HepG2 (cell line): Measurements from ENCODE around the gene PPRC1. TPM values are rescaled to one million over a fixed set of nuclear protein-coding genes. Genes with fewer than 3 reads are reported as not detected.

Experiments
- BCL6 ChIP-seq: IDR thresholded peaks from 2 replicates; pipeline ENCODE4 v1.6.1; 2016; ENCODE audit warnings: missing genetic modification reagents, missing compliant biosample characterization
- CHD4 ChIP-seq: fragments of 200-600 bp; sonication (generic); IDR thresholded peaks from 2 replicates; pipeline ENCODE4 v1.7.0; 2017; ENCODE audit warnings: mild to moderate bottlenecking, low read length, borderline replicate concordance
- MEIS1 ChIP-seq: sonication (generic); formaldehyde crosslinking; IDR thresholded peaks from 2 replicates; pipeline ENCODE4 v1.9.0; 2021; ENCODE audit warnings: mild to moderate bottlenecking, missing genetic modification reagents, moderate library complexity, borderline replicate concordance
- NFAT5 ChIP-seq: sonication (generic); formaldehyde crosslinking; IDR thresholded peaks from 2 replicates; pipeline ENCODE4 v1.4.0; 2020; ENCODE audit warnings: missing genetic modification reagents
- PITX1 ChIP-seq: sonication (generic); formaldehyde crosslinking; IDR thresholded peaks from 2 replicates; pipeline ENCODE4 v1.5.1; 2020; ENCODE audit warnings: mild to moderate bottlenecking, missing genetic modification reagents
- PREB ChIP-seq: sonication (generic); formaldehyde crosslinking; IDR thresholded peaks from 2 replicates; pipeline ENCODE4 v1.4.0; 2020; ENCODE audit warnings: missing genetic modification reagents
- RBAK ChIP-seq: sonication (generic); formaldehyde crosslinking; IDR thresholded peaks from 2 replicates; pipeline ENCODE4 v1.5.1; 2020; ENCODE audit warnings: mild to moderate bottlenecking, missing genetic modification reagents
- TRAFD1 ChIP-seq: sonication (generic); formaldehyde crosslinking; IDR thresholded peaks from 2 replicates; pipeline ENCODE4 v1.5.1; 2020; ENCODE audit warnings: missing genetic modification reagents, mild to moderate bottlenecking, borderline replicate concordance
- polyA plus RNA-seq, 8 experiments: library from polyadenylated mRNA; depleted of rRNA in 3 of 8; stranded (reverse) in 7 of 8; unstranded in 1 of 8; fragments of >200 nt; fragmentation: Illumina TruSeq in 4 of 8; extraction: Trizol in 4 of 8; gene quantifications; 2 replicates each; pipeline versions ENCODE4 v1.2.1 to v1.2.3, GENCODE V29; 2011 to 2016; ENCODE audit warnings: low read depth in 4 of 8, missing spikeins in 1 of 8, mixed read lengths in 1 of 8; ENCODE audit not compliant: insufficient read depth in 1 of 8
- total RNA-seq, 5 experiments: library from RNA; depleted of rRNA; stranded (reverse); fragments of >200 nt; fragmentation: Illumina TruSeq; extraction: Trizol; gene quantifications; 2 replicates each; pipeline ENCODE4 v1.2.3, GENCODE V29; 2016; ENCODE audit warnings: low read depth in 1 of 5

Gene PPRC1
- total and polyA plus RNA-seq, 2 of the 13 experiments (the other 11 are each of a cell fraction or from before 2014, with no cell fraction given), result 18.7 to 24.2 TPM

- TF ChIP-seq TRAFD1 (CRISPR knock-in tag), result no peak
- 0 out of 2 replicates have a peak, but pooled peaks have one; percentile 5 for TF ChIP-seq MEIS1
- no peak for TF ChIP-seq PREB (CRISPR knock-in tag)
- no peak for TF ChIP-seq RBAK (CRISPR knock-in tag)
- no peak for TF ChIP-seq PITX1 (CRISPR knock-in tag)
- no peak for TF ChIP-seq NFAT5 (CRISPR knock-in tag)
- TF ChIP-seq BCL6 (CRISPR knock-in tag), result no peak
- TF ChIP-seq CHD4, result 0 out of 2 replicates have a peak, but pooled peaks have one; percentile 25
- TF ChIP-seq, all 625 proteins: peak for 4
These were observed 19.4 kb upstream of the PPRC1 start (continued) for GRCh38 chr10:102113261-102113955.
